H1 (cell line): ENCODE data around the gene FMN2. TPM values are rescaled to one million over a fixed set of nuclear protein-coding genes. Genes with fewer than 3 reads are reported as not detected.

Experiments
- CTCF ChIA-PET: fragments of 300-600 bp; sonication (Branson Sonifier 250); formaldehyde crosslinking; loops from one replicate; lab custom pipeline; 2021; ENCODE audit not compliant: partially characterized antibody; lab: Charles Lee
- POLR2A ChIA-PET: fragments of 300-600 bp; sonication (Branson Sonifier 250); formaldehyde crosslinking; loops from one replicate; lab custom pipeline; 2021; ENCODE audit warnings: inconsistent platforms; ENCODE audit not compliant: partially characterized antibody; lab: Charles Lee
- DNase-seq, 2 experiments: peaks; one replicate each; pipeline versions ENCODE4 v3.0.0 to v3.0.0-alpha.2; 2010 to 2022; ENCODE audit warnings: low spot score in 2 of 2, low read depth in 1 of 2, mixed read lengths in 1 of 2
- FAIRE-seq: peaks from 2 replicates; lab custom pipeline; 2011; peaks lifted over from hg19 to GRCh38; lab: Jason Lieb, UNC
- H2AFZ ChIP-seq: 2 replicates; pipeline ENCODE4 v1.8.1; 2012; ENCODE audit warnings: low read length, inconsistent platforms
- H2AK5ac ChIP-seq: 2 replicates; pipeline ENCODE4 v1.6.1; 2013; ENCODE audit warnings: low read depth, low read length
- H2BK120ac ChIP-seq: replicated peaks from 2 replicates; pipeline ENCODE3; 2013; ENCODE audit warnings: low read depth, low read length, inconsistent platforms
- H2BK12ac ChIP-seq: 2 replicates; pipeline ENCODE4 v1.6.1; 2013; ENCODE audit warnings: low read depth, low read length
- H2BK15ac ChIP-seq: 2 replicates; pipeline ENCODE4 v1.6.1; 2013; ENCODE audit warnings: low read length
- H2BK20ac ChIP-seq: 2 replicates; pipeline ENCODE4 v1.6.1; 2013; ENCODE audit warnings: low read length
- H2BK5ac ChIP-seq: 2 replicates; pipeline ENCODE4 v1.6.1; 2013; ENCODE audit warnings: low read depth, low read length
- H3K14ac ChIP-seq: 2 replicates; pipeline ENCODE4 v1.6.1; 2013; ENCODE audit warnings: inconsistent platforms; ENCODE audit not compliant: insufficient read length
- H3K18ac ChIP-seq: 2 replicates; pipeline ENCODE4 v1.6.1; 2013; ENCODE audit warnings: low read length; ENCODE audit errors: extremely low read depth
- H3K23ac ChIP-seq: 2 replicates; pipeline ENCODE4 v1.6.1; 2013; ENCODE audit warnings: inconsistent platforms; ENCODE audit not compliant: insufficient read length
- H3K23me2 ChIP-seq: 2 replicates; pipeline ENCODE4 v1.6.1; 2013; ENCODE audit warnings: low read depth, low read length
- H3K27ac ChIP-seq: 2 replicates; pipeline ENCODE4 v1.6.1; 2011; ENCODE audit warnings: low read depth, low read length, inconsistent platforms
- H3K27me3 ChIP-seq, 4 experiments: replicated peaks in 1 of 4; 1 replicate in 1 of 4; 2 replicates in 3 of 4; pipeline versions ENCODE4 v1.6.1 to v1.8.1; 2011 to 2013; ENCODE audit warnings: low read length in 3 of 4, mild to moderate bottlenecking in 3 of 4, inconsistent platforms in 2 of 4, mixed read lengths in 2 of 4, moderate library complexity in 1 of 4; ENCODE audit not compliant: control insufficient read depth in 3 of 4, insufficient read depth in 3 of 4; ENCODE audit errors: extremely low read depth in 1 of 4
- H3K36me3 ChIP-seq, 4 experiments: 2 replicates each; pipeline versions ENCODE4 v1.6.1 to v1.8.1; 2011 to 2013; ENCODE audit warnings: mild to moderate bottlenecking in 4 of 4, low read length in 3 of 4, moderate library complexity in 2 of 4, control low read depth in 1 of 4, inconsistent platforms in 1 of 4; ENCODE audit not compliant: insufficient read depth in 4 of 4, control insufficient read depth in 2 of 4
- H3K4ac ChIP-seq: replicated peaks from 2 replicates; pipeline ENCODE3; 2013; ENCODE audit warnings: low read length, low read depth, mixed read lengths, inconsistent platforms; ENCODE audit not compliant: insufficient read length
- H3K4me1 ChIP-seq, 4 experiments: replicated peaks in 1 of 4; 1 replicate in 1 of 4; 2 replicates in 3 of 4; pipeline versions ENCODE4 v1.6.1 to v1.8.1; 2011 to 2013; ENCODE audit warnings: low read length in 3 of 4, inconsistent platforms in 2 of 4, mixed read lengths in 1 of 4; ENCODE audit not compliant: insufficient read depth in 4 of 4, control insufficient read depth in 3 of 4
- H3K4me2 ChIP-seq, 2 experiments: 2 replicates each; pipeline versions ENCODE4 v1.6.1 to v1.8.1; 2011 to 2013; ENCODE audit warnings: low read depth in 2 of 2, low read length in 2 of 2, control low read depth in 1 of 2, inconsistent platforms in 1 of 2, mild to moderate bottlenecking in 1 of 2; ENCODE audit not compliant: insufficient read depth in 1 of 2
- H3K4me3 ChIP-seq, 4 experiments: fragments of 200-600, 300-600 bp in 1 of 4; sonication (generic), shearing (Covaris generic), sonication (Bioruptor Twin) in 1 of 4; 2 replicates each; pipeline versions ENCODE4 v1.5.1 to v1.8.1; 2011 to 2016; ENCODE audit warnings: low read length in 4 of 4, low read depth in 3 of 4, control low read depth in 2 of 4, inconsistent platforms in 2 of 4, mild to moderate bottlenecking in 2 of 4, mixed read lengths in 1 of 4, moderate library complexity in 1 of 4; ENCODE audit not compliant: insufficient read depth in 2 of 4; ENCODE audit errors: extremely low read depth in 1 of 4
- H3K56ac ChIP-seq: replicated peaks from 2 replicates; pipeline ENCODE3; 2013; ENCODE audit warnings: low read depth, mild to moderate bottlenecking, mixed read lengths, low read length, inconsistent platforms; ENCODE audit not compliant: insufficient read length
- H3K79me1 ChIP-seq: 2 replicates; pipeline ENCODE4 v1.6.1; 2013; ENCODE audit warnings: low read depth, low read length, control low read depth
- H3K79me2 ChIP-seq, 2 experiments: 2 replicates each; pipeline versions ENCODE4 v1.6.1 to v1.8.1; 2012 to 2013; ENCODE audit warnings: low read length in 2 of 2, mild to moderate bottlenecking in 2 of 2, inconsistent platforms in 1 of 2; ENCODE audit not compliant: insufficient read depth in 2 of 2, control insufficient read depth in 1 of 2
- H3K9ac ChIP-seq, 4 experiments: replicated peaks in 1 of 4; 1 replicate in 1 of 4; 2 replicates in 3 of 4; pipeline versions ENCODE4 v1.6.1 to v1.8.1; 2011 to 2013; ENCODE audit warnings: low read depth in 3 of 4, low read length in 3 of 4, control low read depth in 2 of 4, mild to moderate bottlenecking in 2 of 4, moderate library complexity in 2 of 4, inconsistent platforms in 1 of 4; ENCODE audit errors: extremely low read depth in 1 of 4
- H3K9me3 ChIP-seq, 2 experiments: 2 replicates each; pipeline versions ENCODE4 v1.6.1 to v1.8.1; 2012 to 2013; ENCODE audit warnings: mild to moderate bottlenecking in 2 of 2, moderate library complexity in 2 of 2, control low read depth in 1 of 2, inconsistent platforms in 1 of 2, low read depth in 1 of 2, low read length in 1 of 2, mixed read lengths in 1 of 2; ENCODE audit not compliant: insufficient read depth in 2 of 2
- H4K20me1 ChIP-seq, 2 experiments: replicated peaks in 1 of 2; 2 replicates each; pipeline versions ENCODE3 to v1.8.1; 2011 to 2013; ENCODE audit warnings: inconsistent platforms in 2 of 2, low read length in 2 of 2, mild to moderate bottlenecking in 1 of 2; ENCODE audit not compliant: insufficient read depth in 2 of 2, control insufficient read depth in 1 of 2
- H4K5ac ChIP-seq: 2 replicates; pipeline ENCODE4 v1.6.1; 2013; ENCODE audit warnings: low read length, low read depth, mixed read lengths, inconsistent platforms; ENCODE audit not compliant: insufficient read length
- H4K8ac ChIP-seq: 2 replicates; pipeline ENCODE4 v1.8.0; 2013; ENCODE audit warnings: mild to moderate bottlenecking, moderate library complexity, low read length, inconsistent platforms; ENCODE audit not compliant: insufficient read depth; ENCODE audit errors: extremely low read depth
- H4K91ac ChIP-seq: replicated peaks from 2 replicates; pipeline ENCODE3; 2013; ENCODE audit warnings: low read length, mixed read lengths, inconsistent platforms; ENCODE audit not compliant: insufficient read length
- ASH2L ChIP-seq: fragments of 200-600, 300-600 bp; sonication (generic); IDR thresholded peaks from one replicate; pipeline ENCODE4 v1.7.1; 2017; ENCODE audit warnings: low read length
- BRCA1 ChIP-seq: IDR thresholded peaks from 2 replicates; pipeline ENCODE4 v1.6.1; 2012; ENCODE audit warnings: low read depth, low read length, improper control_type of control experiment
- CBX5 ChIP-seq: fragments of 300-800, 300-1000 bp; sonication (generic); IDR thresholded peaks from 2 replicates; pipeline ENCODE4 v1.7.1; 2016; ENCODE audit warnings: antibody characterized with exemption, low read length, low read depth
- CREB1 ChIP-seq: IDR thresholded peaks from 2 replicates; pipeline ENCODE4 v1.6.1; 2012; ENCODE audit warnings: inconsistent platforms
- GTF2F1 ChIP-seq: IDR thresholded peaks from 2 replicates; pipeline ENCODE4 v1.6.1; 2012; ENCODE audit warnings: low read depth, low read length, improper control_type of control experiment, borderline replicate concordance
- HDAC6 ChIP-seq: IDR thresholded peaks from one replicate; pipeline ENCODE4 v1.7.1; 2012; ENCODE audit warnings: low read depth, mild to moderate bottlenecking, inconsistent platforms, low read length, moderate library complexity
- KDM1A ChIP-seq: fragments of 200-600, 300-600 bp; sonication (generic); IDR thresholded peaks from 2 replicates; pipeline ENCODE4 v1.7.1; 2016; ENCODE audit warnings: mild to moderate bottlenecking, low read length, borderline replicate concordance
- KDM5A ChIP-seq: fragments of 200-600 bp; IDR thresholded peaks from 2 replicates; pipeline ENCODE4 v1.7.1; 2012; ENCODE audit warnings: mild to moderate bottlenecking, low read length, inconsistent platforms, mixed read lengths
- MAFK ChIP-seq: IDR thresholded peaks from 2 replicates; pipeline ENCODE4 v1.6.1; 2012; ENCODE audit warnings: low read depth, mild to moderate bottlenecking, improper control_type of control experiment, low read length
- NRF1 ChIP-seq: IDR thresholded peaks from 2 replicates; pipeline ENCODE4 v1.6.1; 2011; ENCODE audit warnings: mild to moderate bottlenecking, low read depth, low read length, improper control_type of control experiment
- PHF8 ChIP-seq: fragments of 200-600 bp; sonication (generic); conservative IDR thresholded peaks from 2 replicates; pipeline ENCODE4 v1.7.1; 2012; ENCODE audit warnings: low read depth, mild to moderate bottlenecking, inconsistent platforms, low read length, moderate library complexity
- RAD21 ChIP-seq, 2 experiments: IDR thresholded peaks in 1 of 2; conservative IDR thresholded peaks in 1 of 2; 2 replicates each; pipeline ENCODE4 v1.6.1; 2011; ENCODE audit warnings: low read depth in 2 of 2, low read length in 2 of 2, improper control_type of control experiment in 1 of 2, inconsistent platforms in 1 of 2, mild to moderate bottlenecking in 1 of 2, moderate library complexity in 1 of 2
- SP2 ChIP-seq: IDR thresholded peaks from 2 replicates; pipeline ENCODE4 v1.6.1; 2012; ENCODE audit warnings: mild to moderate bottlenecking, low read length, inconsistent platforms
- SP4 ChIP-seq: IDR thresholded peaks from 2 replicates; pipeline ENCODE4 v1.6.1; 2012; ENCODE audit warnings: low read length, inconsistent platforms
- polyA plus RNA-seq, 7 experiments: library from polyadenylated mRNA; depleted of rRNA in 3 of 7; stranded (reverse) in 5 of 7; unstranded in 2 of 7; fragments of >200 nt in 5 of 7; fragments of 200-250 nt in 2 of 7; gene quantifications; 1 replicate in 5 of 7; 2 replicates in 1 of 7; 4 replicates in 1 of 7; pipeline versions ENCODE4 v1.2.1 to v1.2.3, GENCODE V29; 2011 to 2013; ENCODE audit warnings: missing spikeins in 2 of 7, mixed read lengths in 2 of 7
- total RNA-seq: library from RNA; stranded (reverse); fragmentation: NEBNext Ultra II Directional; extraction: Animal tissue kit (Norgen Biotek cat#: 25700); gene quantifications from 2 replicates; pipeline ENCODE4 v1.2.1, GENCODE V29; 2021

FMN2 gene
- total and polyA plus RNA-seq, 2 of the 8 experiments (the other 6 are each of a cell fraction or from before 2014, with no cell fraction given) = 0.83 to 2.0 TPM

DNA sequence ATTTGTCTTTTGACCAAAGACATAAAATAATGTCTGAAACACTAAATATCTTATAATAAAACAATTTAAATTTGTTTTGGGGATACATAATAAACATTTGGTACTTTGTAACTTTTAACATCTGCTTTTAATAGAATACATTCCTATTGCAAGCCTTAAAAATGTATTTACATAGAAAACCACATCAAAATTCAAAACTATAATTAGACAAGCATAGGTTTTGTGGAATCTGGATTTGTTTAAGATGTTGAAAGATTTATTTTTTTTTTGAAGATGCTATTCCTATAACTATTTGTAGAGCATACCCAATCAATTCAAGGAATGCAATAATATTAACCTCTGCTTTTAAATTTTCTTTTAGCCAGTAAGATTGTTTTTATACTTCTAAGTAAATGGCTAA lies 125.7 kb downstream of the FMN2 start:
- H2BK20ac ChIP-seq = no peak overlapping the region
- H2BK15ac ChIP-seq = no peak overlapping the region
- H3K14ac ChIP-seq = no peak overlapping the region
- no peak for FAIRE-seq
- no peaks in the 10 kb centered on the region for H3K4me1 ChIP-seq
- no peak overlapping the region for H2BK5ac ChIP-seq
- no peak overlapping the region for H4K5ac ChIP-seq
- H3K9ac ChIP-seq = no peak overlapping the region
- no peak overlapping the region for H2AK5ac ChIP-seq
- no peaks in the 10 kb centered on the region for H3K79me1 ChIP-seq
- no peak for DNase-seq
- no peaks in the 10 kb centered on the region for H3K79me2 ChIP-seq
- H3K27me3 ChIP-seq = no peaks in the 10 kb centered on the region
- H3K36me3 ChIP-seq = no peaks in the 10 kb centered on the region
- H3K27ac ChIP-seq = no peak overlapping the region
- H3K18ac ChIP-seq = no peak overlapping the region
- no peak overlapping the region for H2BK12ac ChIP-seq
- no peaks in the 10 kb centered on the region for H3K9me3 ChIP-seq
- no peak overlapping the region for H3K56ac ChIP-seq
- no peak overlapping the region for H4K8ac ChIP-seq
- no peak overlapping the region for H4K91ac ChIP-seq
- no peaks in the 10 kb centered on the region for H3K23me2 ChIP-seq
- H2BK120ac ChIP-seq = no peak overlapping the region
- H3K4me2 ChIP-seq = no peak overlapping the region
- H2AFZ ChIP-seq = no peak overlapping the region
- no peak overlapping the region for H3K4ac ChIP-seq
- H4K20me1 ChIP-seq = no peaks in the 10 kb centered on the region
- no peak overlapping the region for H3K23ac ChIP-seq
- H3K4me3 ChIP-seq = no peak overlapping the region
- ChIA-PET POLR2A (no interaction called here), CTCF (interaction anchor here (0.6 kb wide), 1 partner anchor 18 kb away, joined by 3 read pairs; no protein-coding TSS in a partner anchor)
- TF ChIP-seq RAD21 (IDR thresholded peaks at IDR 0.05 in 1 of 2, conservative IDR thresholded peaks at IDR 0.05 in 1 of 2; ENCODE audit: low read depth in 2 of 2, low read length in 2 of 2) = no peak
- TF ChIP-seq BRCA1 = no peak
- no peak for TF ChIP-seq HDAC6
- TF ChIP-seq SP2 = no peak
- TF ChIP-seq PHF8 = no peak
- TF ChIP-seq MAFK = no peak
- TF ChIP-seq KDM1A = no peak
- TF ChIP-seq ASH2L = no peak
- no peak for TF ChIP-seq CBX5
- TF ChIP-seq GTF2F1 = no peak
- TF ChIP-seq SP4 = no peak
- no peak for TF ChIP-seq CREB1
- TF ChIP-seq KDM5A = no peak
- no peak for TF ChIP-seq NRF1
